K562 (cell line): ENCODE results near the gene JPH3. TPM values are rescaled to one million over a fixed set of nuclear protein-coding genes. Genes with fewer than 3 reads are reported as not detected.

Experiments used
- ATAC-seq: fragments of 200-7000 bp; cut with Tn5 transposase; 3 replicates; pipeline ENCODE4 v1.9.1; 2020; ENCODE audit warnings: moderate library complexity
- BruUV-seq: library from RNA; stranded (reverse); fragments of 400-500 nt; replicated peaks from 2 replicates; lab custom pipeline; 2021; lab: Mats Ljungman, UMichigan
- CTCF ChIA-PET: fragments of 300-600 bp; formaldehyde crosslinking; extraction: SDS; loops from one replicate; lab custom pipeline; 2021; ENCODE audit warnings: low intra/inter-chr PET ratio; lab: Yijun Ruan, JAX
- POLR2A ChIA-PET: fragments of 300-600, 350-650 bp; sonication (Branson Sonifier 250); formaldehyde crosslinking; extraction: SDS; loops from one replicate; lab custom pipeline; 2021; ENCODE audit warnings: antibody characterized with exemption, inconsistent platforms; lab: Yijun Ruan, JAX
- DNase-seq, 4 experiments: peaks; one replicate each; pipeline versions ENCODE4 v3.0.0 to v3.0.0-alpha.2; 2011 to 2018; ENCODE audit warnings: low spot score in 3 of 4, mixed read lengths in 3 of 4; ENCODE audit errors: extremely low read depth in 1 of 4
- FAIRE-seq: peaks from 2 replicates; lab custom pipeline; 2011; peaks lifted over from hg19 to GRCh38; lab: Jason Lieb, UNC
- H2AFZ ChIP-seq: 2 replicates; pipeline ENCODE4 v1.6.0; 2011; ENCODE audit warnings: low read depth, low read length, control low read depth, inconsistent platforms
- H3K27ac ChIP-seq: fragments of 200-600 bp; 3 replicates; pipeline ENCODE4 v1.8.0; 2011; ENCODE audit warnings: low read depth, mild to moderate bottlenecking, control low read depth, inconsistent platforms, low read length, moderate library complexity, mixed read lengths; ENCODE audit errors: extremely low read depth
- H3K27me3 ChIP-seq, 2 experiments: fragments of 300-600 bp in 1 of 2; 2 replicates in 1 of 2; 3 replicates in 1 of 2; pipeline versions ENCODE4 v1.6.0 to v1.8.0; 2011; ENCODE audit warnings: inconsistent platforms in 2 of 2, low read length in 2 of 2, mild to moderate bottlenecking in 1 of 2, mixed read lengths in 1 of 2, moderate library complexity in 1 of 2; ENCODE audit not compliant: control insufficient read depth in 2 of 2, insufficient read depth in 2 of 2
- H3K36me3 ChIP-seq: fragments of 300-600 bp; 3 replicates; pipeline ENCODE4 v1.8.0; 2011; ENCODE audit warnings: mild to moderate bottlenecking, low read length, inconsistent platforms; ENCODE audit not compliant: control insufficient read depth, insufficient read depth
- H3K4me1 ChIP-seq, 2 experiments: fragments of 200-600 bp in 1 of 2; replicated peaks in 1 of 2; 2 replicates in 1 of 2; 3 replicates in 1 of 2; pipeline versions ENCODE4 v1.5.1 to v1.8.0; 2011; ENCODE audit warnings: inconsistent platforms in 2 of 2, low read length in 2 of 2, mild to moderate bottlenecking in 1 of 2, mixed read lengths in 1 of 2, moderate library complexity in 1 of 2; ENCODE audit not compliant: control insufficient read depth in 2 of 2, insufficient read depth in 2 of 2
- H3K4me2 ChIP-seq: 2 replicates; pipeline ENCODE4 v1.6.1; 2011; ENCODE audit warnings: low read length, control low read depth, inconsistent platforms, mixed read lengths; ENCODE audit not compliant: insufficient read depth
- H3K4me3 ChIP-seq: fragments of 200-600 bp; sonication (generic), shearing (Covaris generic); 2 replicates; pipeline ENCODE4 v1.5.1; 2016; ENCODE audit warnings: control low read depth, inconsistent platforms
- H3K79me2 ChIP-seq: fragments of 200-600 bp; 3 replicates; pipeline ENCODE4 v1.8.0; 2011; ENCODE audit warnings: low read length, inconsistent platforms; ENCODE audit not compliant: control insufficient read depth, insufficient read depth
- H3K9ac ChIP-seq, 2 experiments: 2 replicates each; pipeline versions ENCODE4 v1.6.0 to v1.6.1; 2011; ENCODE audit warnings: low read depth in 2 of 2, low read length in 2 of 2, control low read depth in 1 of 2, inconsistent platforms in 1 of 2, mild to moderate bottlenecking in 1 of 2, mixed read lengths in 1 of 2; ENCODE audit not compliant: insufficient read depth in 1 of 2
- H3K9me1 ChIP-seq: one replicate; pipeline ENCODE4 v1.6.0; 2011; ENCODE audit warnings: inconsistent platforms, mild to moderate bottlenecking, low read length, moderate library complexity; ENCODE audit not compliant: control insufficient read depth, insufficient read depth
- H3K9me3 ChIP-seq: replicated peaks from 2 replicates; pipeline ENCODE4 v1.5.1; 2011; ENCODE audit warnings: low read depth, low read length, inconsistent platforms; ENCODE audit not compliant: control insufficient read depth, insufficient read depth
- H4K20me1 ChIP-seq: replicated peaks from 2 replicates; pipeline ENCODE4 v1.6.1; 2011; ENCODE audit warnings: low read length, inconsistent platforms, mixed read lengths; ENCODE audit not compliant: control insufficient read depth, insufficient read depth
- BCOR ChIP-seq: fragments of 450-650 bp; IDR thresholded peaks from 2 replicates; pipeline ENCODE4 v1.6.1; 2016
- BHLHE40 ChIP-seq: IDR thresholded peaks from 2 replicates; pipeline ENCODE4 v1.6.1; 2011; ENCODE audit warnings: low read length, improper control_type of control experiment
- BRCA1 ChIP-seq, 2 experiments: fragments of 450-650 bp in 1 of 2; sonication (generic) in 1 of 2; formaldehyde crosslinking in 1 of 2; IDR thresholded peaks; 2 replicates each; pipeline versions ENCODE4 v1.5.0 to v1.6.1; 2017 to 2020; ENCODE audit warnings: mild to moderate bottlenecking in 1 of 2, missing genetic modification reagents in 1 of 2
- ELK3 ChIP-seq: fragments of 450-650 bp; formaldehyde crosslinking; IDR thresholded peaks from 2 replicates; pipeline ENCODE4 v1.4.0; 2020; ENCODE audit warnings: mild to moderate bottlenecking
- HDAC8 ChIP-seq: fragments of 450-650 bp; IDR thresholded peaks from 2 replicates; pipeline ENCODE4 v1.6.1; 2016; ENCODE audit warnings: mild to moderate bottlenecking, missing genetic modification characterization, moderate library complexity, missing compliant biosample characterization
- NEUROD1 ChIP-seq: fragments of 150-350 bp; IDR thresholded peaks from 2 replicates; pipeline ENCODE4 v1.6.1; 2014; ENCODE audit warnings: borderline replicate concordance, low read length, low read depth; ENCODE audit not compliant: partially characterized antibody
- NFATC3 ChIP-seq: fragments of 450-650 bp; IDR thresholded peaks from 2 replicates; pipeline ENCODE4 v1.6.1; 2017; ENCODE audit warnings: mild to moderate bottlenecking
- NR2F6 ChIP-seq: fragments of 450-650 bp; formaldehyde crosslinking; IDR thresholded peaks from 2 replicates; pipeline ENCODE4 v1.4.0; 2020; ENCODE audit warnings: mild to moderate bottlenecking
- NR4A1 ChIP-seq, 2 experiments: fragments of 250-450 bp in 1 of 2; fragments of 450-650 bp in 1 of 2; sonication (Bioruptor Pico) in 1 of 2; IDR thresholded peaks; 2 replicates each; pipeline versions ENCODE4 v1.4.0 to v1.6.1; 2016 to 2020; ENCODE audit warnings: mild to moderate bottlenecking in 2 of 2, missing compliant biosample characterization in 1 of 2, missing genetic modification characterization in 1 of 2, moderate library complexity in 1 of 2
- SMAD1 ChIP-seq: fragments of 150-350 bp; IDR thresholded peaks from 2 replicates; pipeline ENCODE4 v1.6.1; 2014; ENCODE audit warnings: low read length, low read depth; ENCODE audit not compliant: partially characterized antibody
- SMARCA5 ChIP-seq: fragments of 450-650 bp; IDR thresholded peaks from 2 replicates; pipeline ENCODE4 v1.6.1; 2016
- STAG1 ChIP-seq: sonication (generic); formaldehyde crosslinking; IDR thresholded peaks from 2 replicates; pipeline ENCODE4 v1.5.0; 2020; ENCODE audit warnings: missing genetic modification reagents, borderline replicate concordance
- TAF9B ChIP-seq: fragments of 450-650 bp; IDR thresholded peaks from 2 replicates; pipeline ENCODE4 v1.6.1; 2018; ENCODE audit warnings: mild to moderate bottlenecking; ENCODE audit not compliant: partially characterized antibody
- TRIM25 ChIP-seq: fragments of 450-650 bp; IDR thresholded peaks from 2 replicates; pipeline ENCODE4 v1.7.0; 2016; ENCODE audit warnings: borderline replicate concordance
- U2AF1 ChIP-seq: fragments of 200-400 bp; formaldehyde crosslinking; optimal IDR thresholded peaks from 2 replicates; pipeline ENCODE3; 2017; ENCODE audit warnings: mild to moderate bottlenecking, low read depth, low read length, moderate library complexity
- U2AF2 ChIP-seq: fragments of 200-400 bp; formaldehyde crosslinking; optimal IDR thresholded peaks from 2 replicates; pipeline ENCODE3; 2017; ENCODE audit warnings: low read depth, mild to moderate bottlenecking, low read length
- ZKSCAN1 ChIP-seq: fragments of 150-350 bp; IDR thresholded peaks from 2 replicates; pipeline ENCODE4 v1.6.1; 2016; ENCODE audit warnings: low read depth, low read length
- WGBS: fragments of 100-300 bp; shearing (Covaris generic); methylation state at CpG from one replicate; pipeline ENCODE4 v1.1.6; 2016; ENCODE audit warnings: low coverage, mixed read lengths; ENCODE audit not compliant: insufficient coverage; ENCODE audit errors: missing lambda C conversion rate; 5-methylcytosine and 5-hydroxymethylcytosine counted together
- in situ Hi-C: fragments of 300-500 bp; cut with MboI; formaldehyde crosslinking; loops from 4 replicates; pipeline ENCODE4 v1.15.0; 2018; ENCODE audit warnings: inconsistent platforms, mixed read lengths
- intact Hi-C: fragments of 100-400 bp; cut with micrococcal nuclease; formaldehyde crosslinking; loops from 2 replicates; pipeline ENCODE4 v1.14.2; 2022
- polyA plus RNA-seq, 8 experiments: library from polyadenylated mRNA; depleted of rRNA in 4 of 8; stranded (reverse) in 5 of 8; unstranded in 3 of 8; fragments of >200 nt; fragmentation: Nextera tagmentation in 2 of 8; fragmentation: Illumina TruSeq in 1 of 8; extraction: Ambion mirVana in 2 of 8; extraction: Trizol in 1 of 8; gene quantifications; 2 replicates each; pipeline versions ENCODE4 v1.2.1 to v1.2.3, GENCODE V29; 2011 to 2014; ENCODE audit warnings: inconsistent platforms in 1 of 8, missing spikeins in 1 of 8
- total RNA-seq, 7 experiments: library from RNA; depleted of rRNA in 6 of 7; stranded (reverse); fragments of >200 nt in 6 of 7; fragmentation: Illumina TruSeq in 2 of 7; extraction: Trizol in 2 of 7; gene quantifications; 2 replicates each; pipeline versions ENCODE4 v1.2.1 to v1.2.3, GENCODE V29; 2011 to 2021; ENCODE audit warnings: low replicate concordance in 1 of 7
- TF ChIP-seq, protein P1 (sequence below): sonication (generic); formaldehyde crosslinking; IDR thresholded peaks from 2 replicates; pipeline ENCODE4 v1.8.0; 2022; ENCODE audit warnings: missing genetic modification reagents, mild to moderate bottlenecking, borderline replicate concordance

Gene JPH3
- total and polyA plus RNA-seq, 9 of the 15 experiments (the other 6 are each of a cell fraction or from before 2014, with no cell fraction given) = 0.01 TPM; not detected in 8

- intact Hi-C loops = no loop called here
- 0 out of 2 replicates have a peak overlapping the region, but pooled peaks have one; percentile 22 for H2AFZ ChIP-seq
- ChIA-PET CTCF (no interaction called here), POLR2A (interaction anchor here (0.7 to 1.0 kb wide), 3 partner anchors 17 to 153 kb away, joined by 3 to 4 read pairs (median 4); partner anchors contain the start of gene KLHDC4)
- no TSS peak for BruUV-seq
- no peaks in the 10 kb centered on the region for H3K36me3 ChIP-seq
- WGBS = 43% methylated on average over 5 of the region's 5 CpGs
- no peak overlapping the region for H3K4me2 ChIP-seq
- FAIRE-seq (no peak), ATAC-seq (no peak), DNase-seq (no peak)
- peaks cover 10% of the 10 kb centered on the region; the same call in 1 of the 2 replicates for H4K20me1 ChIP-seq
- no peak overlapping the region for H3K4me3 ChIP-seq
- in situ Hi-C loops = no loop called here
- H3K27me3 ChIP-seq = peaks cover 51 to 69% of the 10 kb centered on the region in 2 experiments
- H3K27ac ChIP-seq = no peak overlapping the region
- H3K9ac ChIP-seq = no peak overlapping the region
- TF ChIP-seq NFATC3 (no peak), BHLHE40 (no peak), NR2F6 (CRISPR knock-in tag) (no peak), U2AF2 (no peak), U2AF1 (no peak), NR4A1 (CRISPR knock-in tag; IDR thresholded peaks at IDR 0.05) (no peak), NR4A1 (tag; IDR thresholded peaks at IDR 0.05) (no peak), ELK3 (CRISPR knock-in tag) (no peak), NEUROD1 (no peak), TRIM25 (no peak), SMAD1 (no peak), BCOR (no peak), SMARCA5 (no peak), BRCA1 (IDR thresholded peaks at IDR 0.05) (no peak), BRCA1 (CRISPR knock-in tag; IDR thresholded peaks at IDR 0.05) (no peak), STAG1 (CRISPR knock-in tag) (no peak), HDAC8 (no peak), TAF9B (no peak), ZKSCAN1 (no peak)
- TF ChIP-seq, protein P1, sequence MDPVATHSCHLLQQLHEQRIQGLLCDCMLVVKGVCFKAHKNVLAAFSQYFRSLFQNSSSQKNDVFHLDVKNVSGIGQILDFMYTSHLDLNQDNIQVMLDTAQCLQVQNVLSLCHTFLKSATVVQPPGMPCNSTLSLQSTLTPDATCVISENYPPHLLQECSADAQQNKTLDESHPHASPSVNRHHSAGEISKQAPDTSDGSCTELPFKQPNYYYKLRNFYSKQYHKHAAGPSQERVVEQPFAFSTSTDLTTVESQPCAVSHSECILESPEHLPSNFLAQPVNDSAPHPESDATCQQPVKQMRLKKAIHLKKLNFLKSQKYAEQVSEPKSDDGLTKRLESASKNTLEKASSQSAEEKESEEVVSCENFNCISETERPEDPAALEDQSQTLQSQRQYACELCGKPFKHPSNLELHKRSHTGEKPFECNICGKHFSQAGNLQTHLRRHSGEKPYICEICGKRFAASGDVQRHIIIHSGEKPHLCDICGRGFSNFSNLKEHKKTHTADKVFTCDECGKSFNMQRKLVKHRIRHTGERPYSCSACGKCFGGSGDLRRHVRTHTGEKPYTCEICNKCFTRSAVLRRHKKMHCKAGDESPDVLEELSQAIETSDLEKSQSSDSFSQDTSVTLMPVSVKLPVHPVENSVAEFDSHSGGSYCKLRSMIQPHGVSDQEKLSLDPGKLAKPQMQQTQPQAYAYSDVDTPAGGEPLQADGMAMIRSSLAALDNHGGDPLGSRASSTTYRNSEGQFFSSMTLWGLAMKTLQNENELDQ (CRISPR knock-in tag) = no peak
- H3K9me3 ChIP-seq = no peaks in the 10 kb centered on the region
- no peaks in the 10 kb centered on the region for H3K79me2 ChIP-seq
- no peaks in the 10 kb centered on the region for H3K9me1 ChIP-seq
- H3K4me1 ChIP-seq = peaks cover 0 to 23% of the 10 kb centered on the region in 2 experiments; a peak in 2 of 5 replicates
These were observed 72.1 kb downstream of the JPH3 start for GRCh38 chr16:87674419-87674818.
